Body of pancreas (tissue), 4 donors: Measurements from ENCODE around the gene EFCAB6.

ENCODE experiments used
- CTCF ChIP-seq, 7 experiments: fragments of 450-650 bp in 4 of 7; fragments of 200-600 bp in 3 of 7; sonication (generic) in 3 of 7; IDR thresholded peaks; one replicate each; pipeline ENCODE4 v1.5.1; 2016 to 2019; ENCODE audit warnings: antibody characterized with exemption in 7 of 7
- POLR2A ChIP-seq, 3 donors: fragments of 450-650 bp; IDR thresholded peaks; one replicate each; pipeline ENCODE4 v1.6.1; 2016; ENCODE audit warnings: antibody characterized with exemption in 3 of 3, mild to moderate bottlenecking in 2 of 3

- TF ChIP-seq CTCF (IDR thresholded peaks at IDR 0.05) (no peak), POLR2A (IDR thresholded peaks at IDR 0.05) (no peak)
Measured at GRCh38 chr22:43733138-43733537, 79.0 kb downstream of the EFCAB6 start.
